Measurements from ENCODE around the gene C20orf204.

Gene C20orf204

GRCh38 chr20:64035933-64036345 lies at the start of gene C20orf204:
Gene C20orf204, plus strand, starts transcription at chr20:64036182. Its CDS starts 142 bp downstream, at chr20:64036324.
- H3K36me3 ChIP-seq (ENCODE audit: control insufficient read depth in 5 of 5, insufficient read depth in 5 of 5, low read length in 5 of 5), result peaks cover 0 to 43% (median 38%) of the 10 kb centered on the region in 5 donors
- H3K4me1 ChIP-seq (ENCODE audit: control insufficient read depth in 5 of 5, insufficient read depth in 5 of 5, low read length in 5 of 5), result peaks cover 0 to 44% (median 30%) of the 10 kb centered on the region in 5 donors
- no peak within 1 kb of the TSS for H3K27ac ChIP-seq (ENCODE audit: low read depth, low read length)
- peaks cover 12 to 34% (median 28%) of the 10 kb centered on the region in 5 donors for H3K27me3 ChIP-seq (ENCODE audit: control insufficient read depth in 5 of 5, insufficient read depth in 4 of 5, low read length in 5 of 5)
- no peak within 1 kb of the TSS for H3K4me3 ChIP-seq (ENCODE audit: low read depth in 1 of 5, low read length in 5 of 5)
- H3K9me3 ChIP-seq (ENCODE audit: control insufficient read depth in 5 of 5, low read length in 5 of 5), result no peaks in the 10 kb centered on the region
- H3K9ac ChIP-seq (ENCODE audit: low read length in 5 of 5), result no peak within 1 kb of the TSS

- H3K4me1 ChIP-seq (ENCODE audit: control insufficient read depth in 5 of 5, insufficient read depth in 5 of 5, low read length in 5 of 5), result peaks cover 0 to 2% (median 0%) of the 10 kb centered on the region in 5 donors
- no peak overlapping the region for H3K9ac ChIP-seq (ENCODE audit: low read length in 5 of 5)
- H3K9me3 ChIP-seq (ENCODE audit: control insufficient read depth in 5 of 5, low read length in 5 of 5), result no peaks in the 10 kb centered on the region
- H3K4me3 ChIP-seq (ENCODE audit: low read depth in 1 of 5, low read length in 5 of 5), result no peak overlapping the region
- H3K36me3 ChIP-seq (ENCODE audit: control insufficient read depth in 5 of 5, insufficient read depth in 5 of 5, low read length in 5 of 5), result peaks cover 0 to 92% (median 78%) of the 10 kb centered on the region in 5 donors
- no peak overlapping the region for H3K27ac ChIP-seq (ENCODE audit: low read depth, low read length)
- H3K27me3 ChIP-seq (ENCODE audit: control insufficient read depth in 5 of 5, insufficient read depth in 4 of 5, low read length in 5 of 5), result no peaks in the 10 kb centered on the region
These were observed 35.1 kb upstream of the C20orf204 start for GRCh38 chr20:64000906-64001305.

- H3K4me3 ChIP-seq (ENCODE audit: low read depth in 1 of 5, low read length in 5 of 5), result no peak overlapping the region
- H3K9ac ChIP-seq (ENCODE audit: low read length in 5 of 5), result no peak overlapping the region
- H3K27ac ChIP-seq (ENCODE audit: low read depth, low read length), result no peak overlapping the region
- no peaks in the 10 kb centered on the region for H3K9me3 ChIP-seq (ENCODE audit: control insufficient read depth in 5 of 5, low read length in 5 of 5)
- no peaks in the 10 kb centered on the region for H3K27me3 ChIP-seq (ENCODE audit: control insufficient read depth in 5 of 5, insufficient read depth in 4 of 5, low read length in 5 of 5)
- peaks cover 0 to 4% (median 0%) of the 10 kb centered on the region in 5 donors for H3K4me1 ChIP-seq (ENCODE audit: control insufficient read depth in 5 of 5, insufficient read depth in 5 of 5, low read length in 5 of 5)
- peaks cover 0 to 90% (median 74%) of the 10 kb centered on the region in 5 donors for H3K36me3 ChIP-seq (ENCODE audit: control insufficient read depth in 5 of 5, insufficient read depth in 5 of 5, low read length in 5 of 5)
These were observed 34.4 kb upstream of the C20orf204 start for GRCh38 chr20:64001607-64002011.

- H3K4me1 ChIP-seq (ENCODE audit: control insufficient read depth in 5 of 5, insufficient read depth in 5 of 5, low read length in 5 of 5), result peaks cover 0 to 4% (median 0%) of the 10 kb centered on the region in 5 donors
- H3K9me3 ChIP-seq (ENCODE audit: control insufficient read depth in 5 of 5, low read length in 5 of 5), result no peaks in the 10 kb centered on the region
- no peaks in the 10 kb centered on the region for H3K27me3 ChIP-seq (ENCODE audit: control insufficient read depth in 5 of 5, insufficient read depth in 4 of 5, low read length in 5 of 5)
- no peak overlapping the region for H3K27ac ChIP-seq (ENCODE audit: low read depth, low read length)
- no peak overlapping the region for H3K9ac ChIP-seq (ENCODE audit: low read length in 5 of 5)
- H3K36me3 ChIP-seq (ENCODE audit: control insufficient read depth in 5 of 5, insufficient read depth in 5 of 5, low read length in 5 of 5), result peaks cover 3 to 87% (median 70%) of the 10 kb centered on the region in 5 donors
- H3K4me3 ChIP-seq (ENCODE audit: low read depth in 1 of 5, low read length in 5 of 5), result no peak overlapping the region
These were observed 31.8 kb upstream of the C20orf204 start for GRCh38 chr20:64003960-64004725.

- Histone ChIP-seq H3K27ac (ENCODE audit: low read depth, low read length) (no peak overlapping the region), H3K9me3 (ENCODE audit: control insufficient read depth in 5 of 5, low read length in 5 of 5) (no peaks in the 10 kb centered on the region), H3K36me3 (ENCODE audit: control insufficient read depth in 5 of 5, insufficient read depth in 5 of 5, low read length in 5 of 5) (peaks cover 3 to 87% (median 65%) of the 10 kb centered on the region in 5 donors), H3K9ac (ENCODE audit: low read length in 5 of 5) (no peak overlapping the region), H3K4me3 (ENCODE audit: low read depth in 1 of 5, low read length in 5 of 5) (no peak overlapping the region), H3K4me1 (ENCODE audit: control insufficient read depth in 5 of 5, insufficient read depth in 5 of 5, low read length in 5 of 5) (peaks cover 0 to 4% (median 0%) of the 10 kb centered on the region in 5 donors), H3K27me3 (ENCODE audit: control insufficient read depth in 5 of 5, insufficient read depth in 4 of 5, low read length in 5 of 5) (no peaks in the 10 kb centered on the region)
These were observed 30.6 kb upstream of the C20orf204 start for GRCh38 chr20:64005394-64005793.

GRCh38 chr20:64006490-64006889 lies 29.5 kb upstream of the C20orf204 start:
- Histone ChIP-seq H3K27ac (ENCODE audit: low read depth, low read length) (no peak overlapping the region), H3K27me3 (ENCODE audit: control insufficient read depth in 5 of 5, insufficient read depth in 4 of 5, low read length in 5 of 5) (no peaks in the 10 kb centered on the region), H3K9me3 (ENCODE audit: control insufficient read depth in 5 of 5, low read length in 5 of 5) (no peaks in the 10 kb centered on the region), H3K4me3 (ENCODE audit: low read depth in 1 of 5, low read length in 5 of 5) (no peak overlapping the region), H3K4me1 (ENCODE audit: control insufficient read depth in 5 of 5, insufficient read depth in 5 of 5, low read length in 5 of 5) (peaks cover 0 to 4% (median 0%) of the 10 kb centered on the region in 5 donors), H3K36me3 (ENCODE audit: control insufficient read depth in 5 of 5, insufficient read depth in 5 of 5, low read length in 5 of 5) (peaks cover 3 to 87% (median 67%) of the 10 kb centered on the region in 5 donors), H3K9ac (ENCODE audit: low read length in 5 of 5) (no peak overlapping the region)

- H3K36me3 ChIP-seq (ENCODE audit: control insufficient read depth in 5 of 5, insufficient read depth in 5 of 5, low read length in 5 of 5), result peaks cover 3 to 86% (median 64%) of the 10 kb centered on the region in 5 donors
- no peak overlapping the region for H3K27ac ChIP-seq (ENCODE audit: low read depth, low read length)
- peaks cover 0 to 4% (median 0%) of the 10 kb centered on the region in 5 donors for H3K4me1 ChIP-seq (ENCODE audit: control insufficient read depth in 5 of 5, insufficient read depth in 5 of 5, low read length in 5 of 5)
- H3K27me3 ChIP-seq (ENCODE audit: control insufficient read depth in 5 of 5, insufficient read depth in 4 of 5, low read length in 5 of 5), result no peaks in the 10 kb centered on the region
- no peak overlapping the region for H3K4me3 ChIP-seq (ENCODE audit: low read depth in 1 of 5, low read length in 5 of 5)
- no peaks in the 10 kb centered on the region for H3K9me3 ChIP-seq (ENCODE audit: control insufficient read depth in 5 of 5, low read length in 5 of 5)
- H3K9ac ChIP-seq (ENCODE audit: low read length in 5 of 5), result no peak overlapping the region
These were observed 29.1 kb upstream of the C20orf204 start for GRCh38 chr20:64006902-64007301.

- H3K4me1 ChIP-seq (ENCODE audit: control insufficient read depth in 5 of 5, insufficient read depth in 5 of 5, low read length in 5 of 5), result peaks cover 0 to 4% (median 0%) of the 10 kb centered on the region in 5 donors
- H3K27me3 ChIP-seq (ENCODE audit: control insufficient read depth in 5 of 5, insufficient read depth in 4 of 5, low read length in 5 of 5), result no peaks in the 10 kb centered on the region
- H3K9ac ChIP-seq (ENCODE audit: low read length in 5 of 5), result no peak overlapping the region
- peaks cover 3 to 80% (median 58%) of the 10 kb centered on the region in 5 donors for H3K36me3 ChIP-seq (ENCODE audit: control insufficient read depth in 5 of 5, insufficient read depth in 5 of 5, low read length in 5 of 5)
- no peaks in the 10 kb centered on the region for H3K9me3 ChIP-seq (ENCODE audit: control insufficient read depth in 5 of 5, low read length in 5 of 5)
- no peak overlapping the region for H3K27ac ChIP-seq (ENCODE audit: low read depth, low read length)
- no peak overlapping the region for H3K4me3 ChIP-seq (ENCODE audit: low read depth in 1 of 5, low read length in 5 of 5)
These were observed 26.1 kb upstream of the C20orf204 start for GRCh38 chr20:64009811-64010387.

GRCh38 chr20:64010711-64011237 lies 25.2 kb upstream of the C20orf204 start:
- Histone ChIP-seq H3K27ac (ENCODE audit: low read depth, low read length) (no peak overlapping the region), H3K9ac (ENCODE audit: low read length in 5 of 5) (peak overlapping the region in 1 of 5 donors; percentile 38), H3K4me3 (ENCODE audit: low read depth in 1 of 5, low read length in 5 of 5) (no peak overlapping the region), H3K36me3 (ENCODE audit: control insufficient read depth in 5 of 5, insufficient read depth in 5 of 5, low read length in 5 of 5) (peaks cover 3 to 80% (median 56%) of the 10 kb centered on the region in 5 donors), H3K27me3 (ENCODE audit: control insufficient read depth in 5 of 5, insufficient read depth in 4 of 5, low read length in 5 of 5) (no peaks in the 10 kb centered on the region), H3K4me1 (ENCODE audit: control insufficient read depth in 5 of 5, insufficient read depth in 5 of 5, low read length in 5 of 5) (peaks cover 0 to 4% (median 0%) of the 10 kb centered on the region in 5 donors), H3K9me3 (ENCODE audit: control insufficient read depth in 5 of 5, low read length in 5 of 5) (no peaks in the 10 kb centered on the region)

- Histone ChIP-seq H3K4me1 (ENCODE audit: control insufficient read depth in 5 of 5, insufficient read depth in 5 of 5, low read length in 5 of 5) (peaks cover 0 to 3% (median 0%) of the 10 kb centered on the region in 5 donors), H3K4me3 (ENCODE audit: low read depth in 1 of 5, low read length in 5 of 5) (no peak overlapping the region), H3K9me3 (ENCODE audit: control insufficient read depth in 5 of 5, low read length in 5 of 5) (no peaks in the 10 kb centered on the region), H3K27ac (ENCODE audit: low read depth, low read length) (no peak overlapping the region), H3K9ac (ENCODE audit: low read length in 5 of 5) (no peak overlapping the region), H3K27me3 (ENCODE audit: control insufficient read depth in 5 of 5, insufficient read depth in 4 of 5, low read length in 5 of 5) (no peaks in the 10 kb centered on the region), H3K36me3 (ENCODE audit: control insufficient read depth in 5 of 5, insufficient read depth in 5 of 5, low read length in 5 of 5) (peaks cover 3 to 81% (median 56%) of the 10 kb centered on the region in 5 donors)
These were observed 24.6 kb upstream of the C20orf204 start for GRCh38 chr20:64011366-64011779.
